Type B pancreatic cell (in vitro differentiated cells): Measurements from ENCODE around the gene CHD3. TPM values are rescaled to one million over a fixed set of nuclear protein-coding genes. Genes with fewer than 3 reads are reported as not detected.

Experiments
- DNase-seq: peaks from one replicate; pipeline ENCODE4 v3.0.0; 2021; ENCODE audit warnings: mixed read lengths; ENCODE audit not compliant: unreplicated experiment; ENCODE audit errors: extremely low spot score
- H3K27ac Mint-ChIP-seq: 2 replicates; pipeline ENCODE4 v1.8.0; 2021; ENCODE audit warnings: mild to moderate bottlenecking, mixed read lengths
- H3K27me3 Mint-ChIP-seq: 2 replicates; pipeline ENCODE4 v1.8.0; 2021; ENCODE audit warnings: mixed read lengths
- H3K36me3 Mint-ChIP-seq: 2 replicates; pipeline ENCODE4 v1.8.0; 2021; ENCODE audit warnings: mixed read lengths
- H3K4me1 Mint-ChIP-seq: one replicate; pipeline ENCODE4 v1.8.0; 2021; ENCODE audit warnings: mixed read lengths; ENCODE audit not compliant: unreplicated experiment
- H3K4me3 Mint-ChIP-seq: 2 replicates; pipeline ENCODE4 v1.8.0; 2021; ENCODE audit warnings: mild to moderate bottlenecking, mixed read lengths
- H3K9me3 Mint-ChIP-seq: 2 replicates; pipeline ENCODE4 v1.8.0; 2021; ENCODE audit warnings: mixed read lengths
- CTCF ChIP-seq: fragments of 200-600 bp; sonication (generic); conservative IDR thresholded peaks from 2 replicates; pipeline ENCODE4 v1.5.0; 2021; ENCODE audit warnings: antibody characterized with exemption, mild to moderate bottlenecking
- total RNA-seq: library from RNA; stranded (reverse); gene quantifications from 2 replicates; pipeline ENCODE4 v1.2.1, GENCODE V29; 2021; ENCODE audit warnings: low replicate concordance

Gene CHD3
- total RNA-seq, 1 donor from 2014 or later, result 172 TPM

- Mint-ChIP-seq H3K4me3 (no peak overlapping the region), H3K27me3 (peaks cover 3% of the 10 kb centered on the region), H3K36me3 (peaks cover under 1% of the 10 kb centered on the region), H3K27ac (no peak overlapping the region), H3K4me1 (peaks cover 4% of the 10 kb centered on the region), H3K9me3 (no peaks in the 10 kb centered on the region)
- DNase-seq, result no peak
- TF ChIP-seq CTCF, result no peak
Observed at GRCh38 chr17:7955414-7956227, 67.0 kb downstream of the CHD3 start.

DNA sequence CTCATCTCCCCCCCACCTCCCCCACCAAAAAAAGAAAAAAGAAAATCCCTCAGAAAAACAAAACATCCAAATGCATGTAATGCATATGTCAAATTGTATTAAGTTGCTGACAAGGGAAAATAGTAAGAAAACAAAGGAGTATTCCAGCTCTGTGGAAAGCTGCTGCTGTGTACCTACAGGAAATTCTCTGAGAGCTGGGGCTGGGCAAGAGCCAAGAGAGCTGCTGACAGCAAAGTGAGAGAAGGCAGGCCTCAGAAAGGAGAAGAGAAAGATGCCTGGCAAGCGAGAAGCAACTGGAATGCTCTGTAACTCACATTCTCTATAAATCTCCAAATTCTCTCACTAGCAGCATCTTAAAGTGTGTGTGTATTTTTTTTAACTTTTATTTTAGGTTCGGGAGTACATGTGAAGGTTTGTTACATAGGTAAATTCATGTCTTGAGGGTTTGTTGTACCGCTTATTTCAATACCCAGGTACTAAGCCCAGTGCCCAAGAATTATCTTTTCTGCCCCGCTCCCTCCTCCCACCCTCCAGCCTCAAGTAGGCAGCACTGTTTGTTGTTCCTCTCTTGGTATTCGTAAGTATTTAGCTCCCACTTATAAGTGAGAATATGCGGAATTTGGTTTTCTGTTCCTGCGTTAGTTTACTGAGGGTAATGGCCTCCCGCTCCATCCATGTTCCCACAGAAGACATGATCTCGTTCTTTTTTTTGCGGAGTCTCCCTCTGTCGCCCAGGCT, 67.8 kb downstream of the CHD3 start:
- H3K27me3 Mint-ChIP-seq, result peaks cover 9% of the 10 kb centered on the region
- H3K4me1 Mint-ChIP-seq, result peaks cover 4% of the 10 kb centered on the region
- no peak for TF ChIP-seq CTCF
- H3K27ac Mint-ChIP-seq, result no peak overlapping the region
- no peak for DNase-seq
- H3K9me3 Mint-ChIP-seq, result no peaks in the 10 kb centered on the region
- no peak overlapping the region for H3K4me3 Mint-ChIP-seq
- H3K36me3 Mint-ChIP-seq, result no peaks in the 10 kb centered on the region

- no peaks in the 10 kb centered on the region for H3K36me3 Mint-ChIP-seq
- H3K27ac Mint-ChIP-seq, result no peak overlapping the region
- no peak for DNase-seq
- peaks cover 15% of the 10 kb centered on the region for H3K27me3 Mint-ChIP-seq
- H3K9me3 Mint-ChIP-seq, result no peaks in the 10 kb centered on the region
- H3K4me1 Mint-ChIP-seq, result no peaks in the 10 kb centered on the region
- TF ChIP-seq CTCF, result no peak
- no peak overlapping the region for H3K4me3 Mint-ChIP-seq
Observed at GRCh38 chr17:7959503-7960253, 71.1 kb downstream of the CHD3 start.

- Mint-ChIP-seq H3K27ac (no peak overlapping the region), H3K4me1 (no peaks in the 10 kb centered on the region), H3K36me3 (no peaks in the 10 kb centered on the region), H3K27me3 (peaks cover 15% of the 10 kb centered on the region), H3K4me3 (no peak overlapping the region), H3K9me3 (no peaks in the 10 kb centered on the region)
- no peak for TF ChIP-seq CTCF
- no peak for DNase-seq
Observed at GRCh38 chr17:7961421-7961820, 72.8 kb downstream of the CHD3 start.

Other genes starting within 250 kb of the CHD3 start
- 1.9 and 4.8 TPM in 2 replicates for gene ATP1B2, start 237.9 kb upstream of the CHD3 start, total RNA-seq
- 80.7 and 123 TPM in 2 replicates for gene TP53, start 201.3 kb upstream of the CHD3 start, total RNA-seq
- 10.2 and 22.1 TPM in 2 replicates for gene WRAP53, start 200.3 kb upstream of the CHD3 start, total RNA-seq
- gene EFNB3, start 183.6 kb upstream of the CHD3 start, total RNA-seq, result 11.4 and 79.5 TPM in 2 replicates
- gene DNAH2, start 171.0 kb upstream of the CHD3 start, total RNA-seq, result 0.10 and 1.0 TPM in 2 replicates
- gene KDM6B, start 54.6 kb upstream of the CHD3 start, total RNA-seq, result 69.1 and 85.1 TPM in 2 replicates
- gene TMEM88, start 33.7 kb upstream of the CHD3 start, total RNA-seq, result 4.5 and 10.2 TPM in 2 replicates
- gene NAA38, start 31.2 kb upstream of the CHD3 start, total RNA-seq, result 43.6 and 64.9 TPM in 2 replicates
- 16.6 and 17.9 TPM in 2 replicates for gene CYB5D1, start 30.8 kb upstream of the CHD3 start, total RNA-seq
- 3.3 and 3.8 TPM in 2 replicates for gene RNF227, start 27.5 kb downstream of the CHD3 start, total RNA-seq
- 2.8 and 9.9 TPM in 2 replicates for gene KCNAB3, start 41.1 kb downstream of the CHD3 start, total RNA-seq
- 145 and 150 TPM in 2 replicates for gene TRAPPC1, start 43.2 kb downstream of the CHD3 start, total RNA-seq
- gene CNTROB, start 43.4 kb downstream of the CHD3 start, total RNA-seq, result 23.3 and 42.6 TPM in 2 replicates
- gene GUCY2D, start 113.8 kb downstream of the CHD3 start, total RNA-seq, result 0.29 and 0.43 TPM in 2 replicates
- gene ALOX15B, start 150.3 kb downstream of the CHD3 start, total RNA-seq, result not detected in 2 replicates
- gene ALOX12B, start 198.9 kb downstream of the CHD3 start, total RNA-seq, result not detected in 2 replicates
- 0.14 TPM in 1 of 2 replicates, not detected in the other for gene ALOXE3, start 229.7 kb downstream of the CHD3 start, total RNA-seq
- 0.46 TPM in 1 of 2 replicates, not detected in the other for gene HES7, start 235.3 kb downstream of the CHD3 start, total RNA-seq